GM12873 (cell line): Measurements from ENCODE around the gene UMAD1.

ENCODE experiments used
- CTCF ChIP-seq: IDR thresholded peaks from 2 replicates; pipeline ENCODE4 v1.5.1; 2012; ENCODE audit warnings: low read depth, mild to moderate bottlenecking, moderate library complexity, low read length, control low read depth; ENCODE audit not compliant: insufficient read depth; ENCODE audit errors: missing control alignments

UMAD1 gene

GRCh38 chr7:7821517-7821916 is 181.0 kb downstream of the UMAD1 start:
- no peak for TF ChIP-seq CTCF

GRCh38 chr7:7829667-7830066 is 189.1 kb downstream of the UMAD1 start:
- no peak for TF ChIP-seq CTCF

- no peak for TF ChIP-seq CTCF
These were observed 189.7 kb downstream of the UMAD1 start for GRCh38 chr7:7830122-7830878.

- TF ChIP-seq CTCF = no peak
These were observed 192.0 kb downstream of the UMAD1 start for GRCh38 chr7:7832518-7832917.

- TF ChIP-seq CTCF = no peak
These were observed 194.2 kb downstream of the UMAD1 start for GRCh38 chr7:7834761-7835160.

- no peak for TF ChIP-seq CTCF
These were observed 200.5 kb downstream of the UMAD1 start for GRCh38 chr7:7841027-7841426.

- TF ChIP-seq CTCF = no peak
These were observed 202.7 kb downstream of the UMAD1 start for GRCh38 chr7:7843240-7843639.
